Measurements from ENCODE around the gene FGD6.
"Not testable (repeated sequence)": the region's sequence is repeated elsewhere in the genome, so short reads cannot be mapped to it uniquely, and the experiment has no call there.

Gene FGD6

GRCh38 chr12:95240556-95240955 lies 23.3 kb upstream of the FGD6 start:
- peaks cover 10% of the 10 kb centered on the region for H3K79me2 ChIP-seq (ENCODE audit: control insufficient read depth, insufficient read depth, low read length, poor library complexity)
- H2BK5ac ChIP-seq (ENCODE audit: low read depth, low read length, poor library complexity) = no peak overlapping the region
- no CpG with 5 or more reads among the region's 2 CpGs for WGBS (ENCODE audit: extremely low coverage, insufficient coverage, insufficient read length)
- H3K36me3 ChIP-seq (ENCODE audit: control insufficient read depth in 1 of 2, insufficient read depth in 2 of 2, low read length in 2 of 2) = peaks cover 4 to 9% of the 10 kb centered on the region in 2 experiments
- no peak overlapping the region for H3K27ac ChIP-seq (ENCODE audit: low read depth, low read length)
- no peak overlapping the region for H2BK12ac ChIP-seq (ENCODE audit: low read length)
- H3K18ac ChIP-seq (ENCODE audit: low read length) = no peak overlapping the region
- no peak overlapping the region for H2BK120ac ChIP-seq (ENCODE audit: insufficient read depth, low read length, poor library complexity)
- H3K9ac ChIP-seq (ENCODE audit: low read length) = no peak overlapping the region
- H3K23ac ChIP-seq (ENCODE audit: low read length) = no peak overlapping the region
- H3K79me1 ChIP-seq (ENCODE audit: low read length) = no peaks in the 10 kb centered on the region
- no peak overlapping the region for H4K12ac ChIP-seq (ENCODE audit: low read depth, low read length)
- H3K4ac ChIP-seq (ENCODE audit: low read depth, low read length) = no peak overlapping the region
- no peak overlapping the region for H4K91ac ChIP-seq (ENCODE audit: low read depth, low read length)
- H3K27me3 ChIP-seq (ENCODE audit: insufficient read depth, low read length) = no peaks in the 10 kb centered on the region
- peaks cover 0 to 2% of the 10 kb centered on the region in 2 experiments for H3K4me1 ChIP-seq (ENCODE audit: control insufficient read depth in 1 of 2, insufficient read depth in 2 of 2, low read length in 2 of 2)
- H3K4me2 ChIP-seq (ENCODE audit: low read length) = no peak overlapping the region
- H4K8ac ChIP-seq (ENCODE audit: low read depth, low read length) = no peak overlapping the region
- H3K9me3 ChIP-seq (ENCODE audit: insufficient read depth, low read depth, low read length) = no peaks in the 10 kb centered on the region
- H3K14ac ChIP-seq (ENCODE audit: low read length) = no peak overlapping the region
- H2AK5ac ChIP-seq (ENCODE audit: low read length) = no peak overlapping the region
- no peak overlapping the region for H2AFZ ChIP-seq (ENCODE audit: insufficient read depth, low read length, poor library complexity)
- H3K4me3 ChIP-seq (ENCODE audit: low read depth, low read length) = no peak overlapping the region
- no peak for DNase-seq

- H2AFZ ChIP-seq (ENCODE audit: insufficient read depth, low read length, poor library complexity); H3K4me3 ChIP-seq (ENCODE audit: low read depth, low read length); H3K79me2 ChIP-seq (ENCODE audit: control insufficient read depth, insufficient read depth, low read length, poor library complexity); H3K23ac ChIP-seq (ENCODE audit: low read length); H4K12ac ChIP-seq (ENCODE audit: low read depth, low read length); H2BK12ac ChIP-seq (ENCODE audit: low read length); H3K27ac ChIP-seq (ENCODE audit: low read depth, low read length); H3K4me1 ChIP-seq (ENCODE audit: control insufficient read depth in 1 of 2, insufficient read depth in 2 of 2, low read length in 2 of 2); H3K14ac ChIP-seq (ENCODE audit: low read length); H4K8ac ChIP-seq (ENCODE audit: low read depth, low read length); DNase-seq; H3K4ac ChIP-seq (ENCODE audit: low read depth, low read length); H2BK5ac ChIP-seq (ENCODE audit: low read depth, low read length, poor library complexity); H2AK5ac ChIP-seq (ENCODE audit: low read length); H3K4me2 ChIP-seq (ENCODE audit: low read length); H3K9me3 ChIP-seq (ENCODE audit: insufficient read depth, low read depth, low read length); H3K36me3 ChIP-seq (ENCODE audit: control insufficient read depth in 1 of 2, insufficient read depth in 2 of 2, low read length in 2 of 2); H2BK120ac ChIP-seq (ENCODE audit: insufficient read depth, low read length, poor library complexity); H3K79me1 ChIP-seq (ENCODE audit: low read length); H4K91ac ChIP-seq (ENCODE audit: low read depth, low read length); H3K27me3 ChIP-seq (ENCODE audit: insufficient read depth, low read length); H3K9ac ChIP-seq (ENCODE audit: low read length); H3K18ac ChIP-seq (ENCODE audit: low read length): not testable (repeated sequence)
- no CpG with 5 or more reads among the region's 2 CpGs for WGBS (ENCODE audit: extremely low coverage, insufficient coverage, insufficient read length)
Observed at GRCh38 chr12:95239835-95240234, 22.6 kb upstream of the FGD6 start.

GRCh38 chr12:95239216-95239615 lies 21.9 kb upstream of the FGD6 start:
- H3K27ac ChIP-seq (ENCODE audit: low read depth, low read length) = no peak overlapping the region
- H4K8ac ChIP-seq (ENCODE audit: low read depth, low read length) = no peak overlapping the region
- H3K9me3 ChIP-seq (ENCODE audit: insufficient read depth, low read depth, low read length) = no peaks in the 10 kb centered on the region

GRCh38 chr12:95238150-95238549 lies 20.9 kb upstream of the FGD6 start:
- H3K4me2 ChIP-seq (ENCODE audit: low read length) = no peak overlapping the region
- H3K4me3 ChIP-seq (ENCODE audit: low read depth, low read length) = no peak overlapping the region

More at GRCh38 chr12:95239216-95239615, 21.9 kb upstream of the FGD6 start:
- Histone ChIP-seq H3K18ac (ENCODE audit: low read length) (no peak overlapping the region), H3K27me3 (ENCODE audit: insufficient read depth, low read length) (no peaks in the 10 kb centered on the region), H3K79me2 (ENCODE audit: control insufficient read depth, insufficient read depth, low read length, poor library complexity) (peaks cover 10% of the 10 kb centered on the region), H3K4ac (ENCODE audit: low read depth, low read length) (peak overlapping the region; percentile 46), H3K79me1 (ENCODE audit: low read length) (no peaks in the 10 kb centered on the region), H3K23ac (ENCODE audit: low read length) (no peak overlapping the region), H3K4me3 (ENCODE audit: low read depth, low read length) (no peak overlapping the region), H4K91ac (ENCODE audit: low read depth, low read length) (no peak overlapping the region), H3K9ac (ENCODE audit: low read length) (no peak overlapping the region), H2BK5ac (ENCODE audit: low read depth, low read length, poor library complexity) (no peak overlapping the region), H3K36me3 (ENCODE audit: control insufficient read depth in 1 of 2, insufficient read depth in 2 of 2, low read length in 2 of 2) (peaks cover 4 to 12% of the 10 kb centered on the region in 2 experiments), H3K14ac (ENCODE audit: low read length) (no peak overlapping the region), H3K4me1 (ENCODE audit: control insufficient read depth in 1 of 2, insufficient read depth in 2 of 2, low read length in 2 of 2) (peaks cover 0 to 2% of the 10 kb centered on the region in 2 experiments), H4K12ac (ENCODE audit: low read depth, low read length) (no peak overlapping the region), H2BK120ac (ENCODE audit: insufficient read depth, low read length, poor library complexity) (no peak overlapping the region), H2BK12ac (ENCODE audit: low read length) (no peak overlapping the region), H2AFZ (ENCODE audit: insufficient read depth, low read length, poor library complexity) (no peak overlapping the region), H3K4me2 (ENCODE audit: low read length) (no peak overlapping the region), H2AK5ac (ENCODE audit: low read length) (no peak overlapping the region)
- DNase-seq = no peak

More at GRCh38 chr12:95238150-95238549, 20.9 kb upstream of the FGD6 start:
- H3K23ac ChIP-seq (ENCODE audit: low read length) = no peak overlapping the region
- no peak overlapping the region for H2BK12ac ChIP-seq (ENCODE audit: low read length)
- H3K18ac ChIP-seq (ENCODE audit: low read length) = no peak overlapping the region
- H2AFZ ChIP-seq (ENCODE audit: insufficient read depth, low read length, poor library complexity) = no peak overlapping the region
- H2BK5ac ChIP-seq (ENCODE audit: low read depth, low read length, poor library complexity) = no peak overlapping the region
- H3K27ac ChIP-seq (ENCODE audit: low read depth, low read length) = no peak overlapping the region
- no peak overlapping the region for H4K8ac ChIP-seq (ENCODE audit: low read depth, low read length)
- no peak overlapping the region for H3K14ac ChIP-seq (ENCODE audit: low read length)
- H2AK5ac ChIP-seq (ENCODE audit: low read length) = no peak overlapping the region
- no peak overlapping the region for H4K91ac ChIP-seq (ENCODE audit: low read depth, low read length)
- peaks cover 8% of the 10 kb centered on the region for H3K79me2 ChIP-seq (ENCODE audit: control insufficient read depth, insufficient read depth, low read length, poor library complexity)
- DNase-seq = no peak
- peaks cover 4 to 10% of the 10 kb centered on the region in 2 experiments for H3K36me3 ChIP-seq (ENCODE audit: control insufficient read depth in 1 of 2, insufficient read depth in 2 of 2, low read length in 2 of 2)
- H3K4me1 ChIP-seq (ENCODE audit: control insufficient read depth in 1 of 2, insufficient read depth in 2 of 2, low read length in 2 of 2) = peaks cover 0 to 2% of the 10 kb centered on the region in 2 experiments
- no peaks in the 10 kb centered on the region for H3K79me1 ChIP-seq (ENCODE audit: low read length)
- no peaks in the 10 kb centered on the region for H3K9me3 ChIP-seq (ENCODE audit: insufficient read depth, low read depth, low read length)
- H2BK120ac ChIP-seq (ENCODE audit: insufficient read depth, low read length, poor library complexity) = no peak overlapping the region
- H3K27me3 ChIP-seq (ENCODE audit: insufficient read depth, low read length) = no peaks in the 10 kb centered on the region
- H4K12ac ChIP-seq (ENCODE audit: low read depth, low read length) = no peak overlapping the region
- no peak overlapping the region for H3K4ac ChIP-seq (ENCODE audit: low read depth, low read length)
- no peak overlapping the region for H3K9ac ChIP-seq (ENCODE audit: low read length)
- no CpG with 5 or more reads among the region's 1 CpG for WGBS (ENCODE audit: extremely low coverage, insufficient coverage, insufficient read length)
